SK-N-SH treated with all-trans-retinoic acid at 6 μM for 48 hours (cell line): ENCODE data around the gene THSD4.

Source experiments
- BACH2 ChIP-seq: fragments of 250-450 bp; sonication (Bioruptor Pico); IDR thresholded peaks from 2 replicates; pipeline ENCODE4 v1.9.0; 2021; ENCODE audit warnings: mild to moderate bottlenecking, borderline replicate concordance
- ESRRG ChIP-seq: fragments of 250-450 bp; sonication (Bioruptor Pico); IDR thresholded peaks from 2 replicates; pipeline ENCODE4 v1.6.1; 2021; ENCODE audit warnings: mild to moderate bottlenecking
- PATZ1 ChIP-seq: fragments of 250-450 bp; sonication (Bioruptor Pico); IDR thresholded peaks from 2 replicates; pipeline ENCODE4 v1.8.0; 2020; ENCODE audit warnings: mild to moderate bottlenecking, moderate library complexity, borderline replicate concordance
- TOX ChIP-seq: fragments of 250-450 bp; sonication (Bioruptor Pico); IDR thresholded peaks from 2 replicates; pipeline ENCODE4 v1.8.0; 2021; ENCODE audit warnings: mild to moderate bottlenecking, moderate library complexity, borderline replicate concordance

GRCh38 chr15:71244250-71244649 lies 129.0 kb downstream of the THSD4 start:
- no peak for TF ChIP-seq BACH2 (CRISPR knock-in tag)
- TF ChIP-seq TOX, result no peak
- no peak for TF ChIP-seq ESRRG (CRISPR knock-in tag)
- no peak for TF ChIP-seq PATZ1 (CRISPR knock-in tag)
